PC-3 (cell line): ENCODE data around the gene TYROBP. TPM values are rescaled to one million over a fixed set of nuclear protein-coding genes. Genes with fewer than 3 reads are reported as not detected.

Source experiments
- ATAC-seq: fragments of 200-7000 bp; cut with Tn5 transposase; 2 replicates; pipeline ENCODE4 v1.9.1; 2020; ENCODE audit warnings: mild to moderate bottlenecking, moderate library complexity
- BruUV-seq: library from RNA; stranded (reverse); fragments of 400-500 nt; replicated peaks from 2 replicates; lab custom pipeline; 2021; lab: Mats Ljungman, UMichigan
- CTCF ChIA-PET: fragments of 300-600 bp; sonication (Branson Sonifier 250); formaldehyde crosslinking; loops from one replicate; lab custom pipeline; 2022; ENCODE audit warnings: antibody characterized with exemption; lab: Charles Lee
- POLR2A ChIA-PET: fragments of 300-600 bp; sonication (Branson Sonifier 250); formaldehyde crosslinking; loops from one replicate; lab custom pipeline; 2022; ENCODE audit warnings: antibody characterized with exemption; ENCODE audit not compliant: unreplicated experiment; lab: Charles Lee
- DNase-seq: peaks from one replicate; pipeline ENCODE4 v3.0.0-alpha.2; 2015
- H2AFZ ChIP-seq: fragments of 300-600 bp; sonication (generic); 2 replicates; pipeline ENCODE4 v1.6.0; 2016; ENCODE audit warnings: antibody characterized with exemption, low read length
- H3F3A ChIP-seq: fragments of 300-600 bp; sonication (generic); one replicate; pipeline ENCODE4 v1.6.0; 2017; ENCODE audit warnings: antibody characterized with exemption, low read length, control low read depth, mild to moderate bottlenecking; ENCODE audit not compliant: unreplicated experiment
- H3K27ac ChIP-seq: fragments of 300-600 bp; sonication (generic); 2 replicates; pipeline ENCODE4 v1.5.1; 2016; ENCODE audit warnings: mild to moderate bottlenecking, low read length
- H3K27me3 ChIP-seq: fragments of 300-600 bp; sonication (generic); 2 replicates; pipeline ENCODE4 v1.6.1; 2016; ENCODE audit warnings: low read length, mixed read lengths
- H3K36me3 ChIP-seq: fragments of 300-600 bp; sonication (generic); 2 replicates; pipeline ENCODE4 v1.6.1; 2016; ENCODE audit warnings: low read depth, mixed run types, low read length, mixed read lengths
- H3K4me1 ChIP-seq: fragments of 300-600 bp; sonication (generic); 2 replicates; pipeline ENCODE4 v1.5.1; 2016; ENCODE audit warnings: low read length; ENCODE audit not compliant: insufficient read depth
- H3K4me2 ChIP-seq: fragments of 300-600 bp; sonication (generic); 2 replicates; pipeline ENCODE4 v1.6.0; 2016; ENCODE audit warnings: low read length
- H3K4me3 ChIP-seq: fragments of 300-600 bp; sonication (generic); 2 replicates; pipeline ENCODE4 v1.5.1; 2016; ENCODE audit warnings: mild to moderate bottlenecking, low read length, mixed read lengths
- H3K79me2 ChIP-seq: fragments of 300-600 bp; sonication (generic); 2 replicates; pipeline ENCODE4 v1.6.1; 2017; ENCODE audit warnings: low read length, mixed read lengths
- H3K9ac ChIP-seq: fragments of 300-600 bp; sonication (generic); 2 replicates; pipeline ENCODE4 v1.6.0; 2016; ENCODE audit warnings: mild to moderate bottlenecking, low read length
- H3K9me2 ChIP-seq: fragments of 300-600 bp; sonication (generic); replicated peaks from 2 replicates; pipeline ENCODE4 v1.6.1; 2016; ENCODE audit warnings: mixed run types, low read length, mixed read lengths
- H3K9me3 ChIP-seq: fragments of 300-600 bp; sonication (generic); 2 replicates; pipeline ENCODE4 v1.6.1; 2016; ENCODE audit warnings: low read length, mixed read lengths
- H4K20me1 ChIP-seq: fragments of 300-600 bp; sonication (generic); 2 replicates; pipeline ENCODE4 v1.6.1; 2016; ENCODE audit warnings: low read length, mixed read lengths
- CTCF ChIP-seq: fragments of 300-600 bp; sonication (generic); conservative IDR thresholded peaks from 2 replicates; pipeline ENCODE4 v1.5.1; 2017; ENCODE audit warnings: antibody characterized with exemption, low read depth, mild to moderate bottlenecking, low read length
- EZH2 ChIP-seq: fragments of 300-600 bp; sonication (generic); IDR thresholded peaks from one replicate; pipeline ENCODE4 v1.6.1; 2017; ENCODE audit warnings: antibody characterized with exemption, mild to moderate bottlenecking, low read length; ENCODE audit not compliant: unreplicated experiment
- EZH2phosphoT487 ChIP-seq: fragments of 300-600 bp; sonication (generic); IDR thresholded peaks from 2 replicates; pipeline ENCODE4 v1.6.1; 2018; ENCODE audit warnings: mild to moderate bottlenecking, antibody characterized with exemption, low read length, borderline replicate concordance
- intact Hi-C: fragments of 100-400 bp; cut with micrococcal nuclease; formaldehyde crosslinking; loops from 2 replicates; pipeline ENCODE4 v1.9.0; 2023
- total RNA-seq: library from RNA; depleted of rRNA; stranded (reverse); fragments of >200 nt; gene quantifications from 2 replicates; pipeline ENCODE4 v1.2.3, GENCODE V29; 2014

The TYROBP gene
- total RNA-seq, 1 experiment from 2014 or later: not detected

GRCh38 chr19:35944556-35944955 lies 36.5 kb upstream of the TYROBP start:
- no peaks in the 10 kb centered on the region for H3K9me3 ChIP-seq
- no peaks in the 10 kb centered on the region for H3K36me3 ChIP-seq
- H2AFZ ChIP-seq: no peak overlapping the region
- H4K20me1 ChIP-seq: no peaks in the 10 kb centered on the region
- CTCF ChIA-PET: no interaction called here
- H3K9ac ChIP-seq: no peak overlapping the region
- H3K27me3 ChIP-seq: no peaks in the 10 kb centered on the region
- H3K4me2 ChIP-seq: no peak overlapping the region
- DNase-seq: no peak
- no peaks in the 10 kb centered on the region for H3K79me2 ChIP-seq
- no peak overlapping the region for H3K27ac ChIP-seq
- H3F3A ChIP-seq: no peaks in the 10 kb centered on the region
- intact Hi-C loops: no loop called here
- POLR2A ChIA-PET: no interaction called here
- ATAC-seq: no peak
- no peaks in the 10 kb centered on the region for H3K9me2 ChIP-seq
- H3K4me1 ChIP-seq: no peaks in the 10 kb centered on the region
- no peak overlapping the region for H3K4me3 ChIP-seq
- TF ChIP-seq EZH2: no peak
- no peak for TF ChIP-seq CTCF
- TF ChIP-seq EZH2phosphoT487: no peak
- BruUV-seq: no TSS peak

GRCh38 chr19:35943321-35944301 lies 35.5 kb upstream of the TYROBP start:
- H3K36me3 ChIP-seq: no peaks in the 10 kb centered on the region
- H3K79me2 ChIP-seq: no peaks in the 10 kb centered on the region
- no peaks in the 10 kb centered on the region for H3K27me3 ChIP-seq
- no peaks in the 10 kb centered on the region for H3K4me1 ChIP-seq
- no peaks in the 10 kb centered on the region for H3K9me2 ChIP-seq
- intact Hi-C loops: no loop called here
- H3K9me3 ChIP-seq: no peaks in the 10 kb centered on the region
- no peak overlapping the region for H2AFZ ChIP-seq
- H3F3A ChIP-seq: no peaks in the 10 kb centered on the region
- no peak for TF ChIP-seq CTCF
- no peak for TF ChIP-seq EZH2phosphoT487
- TF ChIP-seq EZH2: no peak
- H3K27ac ChIP-seq: no peak overlapping the region
- POLR2A ChIA-PET: no interaction called here
- DNase-seq (no peak), ATAC-seq (no peak)
- CTCF ChIA-PET: no interaction called here
- no peak overlapping the region for H3K4me3 ChIP-seq
- BruUV-seq: no TSS peak
- H3K4me2 ChIP-seq: no peak overlapping the region
- no peaks in the 10 kb centered on the region for H4K20me1 ChIP-seq
- no peak overlapping the region for H3K9ac ChIP-seq

GRCh38 chr19:35942235-35942634 lies 34.1 kb upstream of the TYROBP start:
- H3K27me3 ChIP-seq: no peaks in the 10 kb centered on the region
- H3K9me2 ChIP-seq: no peaks in the 10 kb centered on the region
- CTCF ChIA-PET: no interaction called here
- POLR2A ChIA-PET: no interaction called here
- ATAC-seq (no peak), DNase-seq (no peak)
- no TSS peak for BruUV-seq
- intact Hi-C loops: no loop called here
- H3K4me3 ChIP-seq: no peak overlapping the region
- no peak overlapping the region for H3K27ac ChIP-seq
- H3K79me2 ChIP-seq: peaks cover under 1% of the 10 kb centered on the region; the same call in 1 of the 2 replicates
- H3K36me3 ChIP-seq: no peaks in the 10 kb centered on the region
- peaks cover 4% of the 10 kb centered on the region; the same call in 1 of the 2 replicates for H3K4me1 ChIP-seq
- no peaks in the 10 kb centered on the region for H3F3A ChIP-seq
- no peaks in the 10 kb centered on the region for H3K9me3 ChIP-seq
- no peak overlapping the region for H3K4me2 ChIP-seq
- no peak overlapping the region for H3K9ac ChIP-seq
- no peak overlapping the region for H2AFZ ChIP-seq
- TF ChIP-seq EZH2phosphoT487: no peak
- H4K20me1 ChIP-seq: no peaks in the 10 kb centered on the region
